GM23338 (cell line): ENCODE data around the gene ACOT13. TPM values are rescaled to one million over a fixed set of nuclear protein-coding genes. Genes with fewer than 3 reads are reported as not detected.

Experiments used
- ATAC-seq: fragments of 200-7000 bp; cut with Tn5 transposase; 3 replicates; pipeline ENCODE4 v1.9.1; 2020
- DNase-seq: peaks from one replicate; pipeline ENCODE4 v3.0.0-alpha.2; 2015; ENCODE audit warnings: low spot score
- H2AFZ ChIP-seq: fragments of 200-600 bp; sonication (generic); 2 replicates; pipeline ENCODE4 v1.8.0; 2016; ENCODE audit warnings: antibody characterized with exemption, mild to moderate bottlenecking, moderate library complexity
- H3F3A ChIP-seq: fragments of 200-600 bp; sonication (generic); replicated peaks from 2 replicates; pipeline ENCODE4 v1.8.0; 2017; ENCODE audit warnings: antibody characterized with exemption, mixed run types, low read depth
- H3K27ac ChIP-seq: fragments of 200-600 bp; sonication (generic); 2 replicates; pipeline ENCODE4 v1.6.1; 2016; ENCODE audit warnings: low read depth
- H3K27me3 ChIP-seq: fragments of 200-600 bp; sonication (generic); 2 replicates; pipeline ENCODE4 v1.8.0; 2016; ENCODE audit warnings: mild to moderate bottlenecking, mixed run types, moderate library complexity; ENCODE audit not compliant: insufficient read depth
- H3K36me3 ChIP-seq: fragments of 200-600 bp; sonication (generic); 2 replicates; pipeline ENCODE4 v1.8.0; 2016; ENCODE audit warnings: mild to moderate bottlenecking; ENCODE audit not compliant: insufficient read depth
- H3K4me1 ChIP-seq: fragments of 200-600 bp; sonication (generic); 2 replicates; pipeline ENCODE4 v1.8.0; 2016; ENCODE audit warnings: mild to moderate bottlenecking, moderate library complexity; ENCODE audit not compliant: insufficient read depth
- H3K4me2 ChIP-seq: fragments of 200-600 bp; sonication (generic); 2 replicates; pipeline ENCODE4 v1.7.1; 2017; ENCODE audit warnings: mixed run types
- H3K4me3 ChIP-seq: fragments of 200-600 bp; sonication (generic); 2 replicates; pipeline ENCODE4 v1.6.1; 2016; ENCODE audit warnings: mixed run types
- H3K79me2 ChIP-seq: fragments of 200-600 bp; sonication (generic); replicated peaks from 2 replicates; pipeline ENCODE4 v1.8.0; 2017; ENCODE audit warnings: mild to moderate bottlenecking; ENCODE audit not compliant: insufficient read depth
- H3K9me2 ChIP-seq: fragments of 200-600 bp; sonication (generic); 2 replicates; pipeline ENCODE4 v1.8.0; 2017; ENCODE audit not compliant: insufficient read depth
- H4K20me1 ChIP-seq: fragments of 200-600 bp; sonication (generic); replicated peaks from 2 replicates; pipeline ENCODE4 v1.8.0; 2017; ENCODE audit warnings: mild to moderate bottlenecking; ENCODE audit not compliant: insufficient read depth
- H3K27ac Mint-ChIP-seq: 2 replicates; pipeline ENCODE4 v1.8.0; 2020; ENCODE audit warnings: inconsistent platforms, mild to moderate bottlenecking, moderate library complexity, mixed read lengths
- H3K27me3 Mint-ChIP-seq: 3 replicates; pipeline ENCODE4 v1.8.0; 2022; ENCODE audit warnings: low read depth, mild to moderate bottlenecking, moderate library complexity, mixed read lengths, inconsistent platforms; ENCODE audit not compliant: insufficient read depth, poor library complexity
- H3K36me3 Mint-ChIP-seq: 3 replicates; pipeline ENCODE4 v1.8.0; 2021; ENCODE audit warnings: low read depth, mild to moderate bottlenecking, inconsistent platforms, moderate library complexity, mixed read lengths
- H3K4me1 Mint-ChIP-seq: 3 replicates; pipeline ENCODE4 v1.8.0; 2020; ENCODE audit warnings: mild to moderate bottlenecking, inconsistent platforms, mixed read lengths
- H3K4me3 Mint-ChIP-seq: 3 replicates; pipeline ENCODE4 v1.8.0; 2021; ENCODE audit warnings: moderate library complexity, mild to moderate bottlenecking, inconsistent platforms, mixed read lengths
- H3K9me3 Mint-ChIP-seq: 3 replicates; pipeline ENCODE4 v1.8.0; 2020; ENCODE audit warnings: moderate library complexity, mild to moderate bottlenecking, inconsistent platforms, mixed read lengths
- CREB1 ChIP-seq: fragments of 250-450 bp; sonication (Bioruptor Pico); IDR thresholded peaks from 2 replicates; pipeline ENCODE4 v1.5.0; 2020; ENCODE audit warnings: low read depth, mild to moderate bottlenecking, moderate library complexity
- ETS1 ChIP-seq: IDR thresholded peaks from 2 replicates; pipeline ENCODE4 v1.6.1; 2016; ENCODE audit warnings: antibody characterized with exemption
- EZH2 ChIP-seq: fragments of 200-600 bp; sonication (generic); IDR thresholded peaks from one replicate; pipeline ENCODE4 v1.8.0; 2017; ENCODE audit warnings: antibody characterized with exemption, mild to moderate bottlenecking, low read depth; ENCODE audit not compliant: unreplicated experiment
- JUNB ChIP-seq: IDR thresholded peaks from one replicate; pipeline ENCODE4 v1.6.1; 2016; ENCODE audit warnings: antibody characterized with exemption; ENCODE audit not compliant: unreplicated experiment
- NANOG ChIP-seq: IDR thresholded peaks from 2 replicates; pipeline ENCODE4 v1.6.1; 2016; ENCODE audit warnings: antibody characterized with exemption, borderline replicate concordance
- POLR2AphosphoS5 ChIP-seq: IDR thresholded peaks from 2 replicates; pipeline ENCODE4 v1.6.1; 2016; ENCODE audit warnings: antibody characterized with exemption, low read depth
- ZNF114 ChIP-seq: fragments of 250-450 bp; sonication (Bioruptor Pico); IDR thresholded peaks from 2 replicates; pipeline ENCODE4 v1.5.0; 2020; ENCODE audit warnings: mild to moderate bottlenecking, moderate library complexity
- ZNF331 ChIP-seq: fragments of 250-450 bp; sonication (Bioruptor Pico); IDR thresholded peaks from 2 replicates; pipeline ENCODE4 v1.5.0; 2020; ENCODE audit warnings: low read depth, mild to moderate bottlenecking, moderate library complexity
- ZNF462 ChIP-seq: fragments of 250-450 bp; sonication (Bioruptor Pico); IDR thresholded peaks from 2 replicates; pipeline ENCODE4 v1.5.0; 2020; ENCODE audit warnings: mild to moderate bottlenecking, moderate library complexity
- polyA plus RNA-seq: library from polyadenylated mRNA; unstranded; fragments of >200 nt; fragmentation: Nextera tagmentation; extraction: Ambion mirVana; gene quantifications from 2 replicates; pipeline ENCODE4 v1.2.1, GENCODE V29; 2016
- total RNA-seq: library from RNA; depleted of rRNA; stranded (reverse); fragments of >200 nt; shearing (Covaris generic); gene quantifications from 2 replicates; pipeline ENCODE4 v1.2.3, GENCODE V29; 2014

Gene ACOT13
- total and polyA plus RNA-seq, 2 experiments from 2014 or later, result 17.8 to 175 TPM

GRCh38 chr6:24683297-24684296 is 16.7 kb downstream of the ACOT13 start:
- H3K4me3 ChIP-seq, result peak overlapping the region; percentile 24
- H3K4me2 ChIP-seq, result peak overlapping the region; percentile 63
- H3K4me1 ChIP-seq, result peaks cover 30% of the 10 kb centered on the region
- H3K27me3 ChIP-seq, result no peaks in the 10 kb centered on the region
- Mint-ChIP-seq H3K4me3 (peak overlapping the region; percentile 57), H3K36me3 (peaks cover 39% of the 10 kb centered on the region), H3K27me3 (peaks cover 7% of the 10 kb centered on the region), H3K9me3 (no peaks in the 10 kb centered on the region; the same call in 2 of the 3 replicates), H3K4me1 (peaks cover 55% of the 10 kb centered on the region), H3K27ac (peak overlapping the region; percentile 97)
- H3K27ac ChIP-seq, result peak overlapping the region; percentile 99
- no peaks in the 10 kb centered on the region for H3K9me2 ChIP-seq
- no peak overlapping the region for H2AFZ ChIP-seq
- TF ChIP-seq ZNF114 (CRISPR knock-in tag) (no peak), POLR2AphosphoS5 (peak; percentile 25; the same call in 1 of the 2 replicates), NANOG (peak; percentile 50; the same call in 1 of the 2 replicates)
- H3K36me3 ChIP-seq, result no peaks in the 10 kb centered on the region; the same call in 1 of the 2 replicates
- peaks cover 31% of the 10 kb centered on the region for H3K79me2 ChIP-seq
- DNase-seq, result peak; percentile 74
- H4K20me1 ChIP-seq, result no peaks in the 10 kb centered on the region
- H3F3A ChIP-seq, result peaks cover 8% of the 10 kb centered on the region; the same call in 1 of the 2 replicates
- ATAC-seq, result peak; percentile 86

- H2AFZ ChIP-seq, result no peak overlapping the region
- H3K27ac Mint-ChIP-seq, result peak overlapping the region; percentile 85; the same call in 1 of the 2 replicates
- TF ChIP-seq ZNF331 (no peak), ETS1 (no peak), CREB1 (no peak), POLR2AphosphoS5 (no peak), NANOG (no peak), EZH2 (no peak), ZNF462 (CRISPR knock-in tag) (no peak), JUNB (no peak), ZNF114 (CRISPR knock-in tag) (no peak)
Measured at GRCh38 chr6:24686408-24686807, 19.5 kb downstream of the ACOT13 start.

More at GRCh38 chr6:24686408-24686807, 19.5 kb downstream of the ACOT13 start:
- no peaks in the 10 kb centered on the region for H3K27me3 ChIP-seq
- DNase-seq (no peak), ATAC-seq (no peak)
- H3K9me2 ChIP-seq, result no peaks in the 10 kb centered on the region
- peaks cover 17% of the 10 kb centered on the region for H3K4me1 ChIP-seq
- no peaks in the 10 kb centered on the region; the same call in 1 of the 2 replicates for H3K36me3 ChIP-seq
- peaks cover 20% of the 10 kb centered on the region for H3K79me2 ChIP-seq
- Mint-ChIP-seq H3K4me1 (peaks cover 40% of the 10 kb centered on the region), H3K9me3 (no peaks in the 10 kb centered on the region; the same call in 2 of the 3 replicates), H3K36me3 (peaks cover 29% of the 10 kb centered on the region), H3K27me3 (peaks cover 5% of the 10 kb centered on the region), H3K4me3 (no peak overlapping the region)
- H3F3A ChIP-seq, result peaks cover 8% of the 10 kb centered on the region; the same call in 1 of the 2 replicates
- H3K4me2 ChIP-seq, result no peak overlapping the region
- no peaks in the 10 kb centered on the region for H4K20me1 ChIP-seq
- no peak overlapping the region for H3K27ac ChIP-seq
- H3K4me3 ChIP-seq, result no peak overlapping the region
